Suprapubic skin (tissue), 4 donors: ENCODE measurements around the gene USP7. TPM values are rescaled to one million over a fixed set of nuclear protein-coding genes. Genes with fewer than 3 reads are reported as not detected.
"Not testable (repeated sequence)": the region's sequence is repeated elsewhere in the genome, so short reads cannot be mapped to it uniquely, and the experiment has no call there.

Source experiments
- DNase-seq, 2 donors: peaks; one replicate each; pipeline ENCODE4 v3.0.0-alpha.2; 2019; ENCODE audit warnings: low spot score in 2 of 2
- H3K27ac ChIP-seq: fragments of 200-600 bp; sonication (generic); one replicate; pipeline ENCODE4 v1.5.1; 2019
- H3K27me3 ChIP-seq: fragments of 200-600 bp; sonication (generic); one replicate; pipeline ENCODE4 v1.5.1; 2019
- H3K36me3 ChIP-seq: fragments of 200-600 bp; sonication (generic); one replicate; pipeline ENCODE4 v1.5.1; 2019
- H3K4me1 ChIP-seq: fragments of 200-600 bp; sonication (generic); one replicate; pipeline ENCODE4 v1.5.1; 2019
- H3K4me3 ChIP-seq: fragments of 200-600 bp; sonication (generic); one replicate; pipeline ENCODE4 v1.5.1; 2019; ENCODE audit warnings: mild to moderate bottlenecking
- H3K9me3 ChIP-seq: fragments of 200-600 bp; sonication (generic); one replicate; pipeline ENCODE4 v1.5.1; 2019
- CTCF ChIP-seq, 2 donors: fragments of 200-600 bp in 1 of 2; fragments of 450-650 bp in 1 of 2; sonication (generic) in 1 of 2; IDR thresholded peaks; one replicate each; pipeline ENCODE4 v1.5.1; 2016 to 2019; ENCODE audit warnings: antibody characterized with exemption in 2 of 2, mild to moderate bottlenecking in 1 of 2, moderate library complexity in 1 of 2
- EP300 ChIP-seq: sonication (generic); formaldehyde crosslinking; IDR thresholded peaks from one replicate; pipeline ENCODE4 v1.6.1; 2017; ENCODE audit warnings: antibody characterized with exemption
- POLR2A ChIP-seq, 2 donors: fragments of 450-650 bp; IDR thresholded peaks; one replicate each; pipeline ENCODE4 v1.6.1; 2017; ENCODE audit warnings: antibody characterized with exemption in 2 of 2, mild to moderate bottlenecking in 2 of 2, moderate library complexity in 2 of 2
- POLR2AphosphoS5 ChIP-seq, 3 donors: sonication (generic); formaldehyde crosslinking; IDR thresholded peaks; one replicate each; pipeline ENCODE4 v1.6.1; 2017; ENCODE audit warnings: antibody characterized with exemption in 3 of 3
- WGBS: methylation state at CpG from one replicate; pipeline ENCODE4 v1.1.5; 2018; 5-methylcytosine and 5-hydroxymethylcytosine counted together
- total RNA-seq, 4 donors: library from RNA; depleted of rRNA; stranded (reverse); fragments of >200 nt; gene quantifications; one replicate each; pipeline ENCODE4 v1.1.0, GENCODE V29; 2016

Gene USP7
- total RNA-seq, 4 donors from 2014 or later, result 94.7 to 135 (median 119) TPM

- DNase-seq, result no peak
- WGBS, result 57% methylated on average over 8 of the region's 8 CpGs
- no peak overlapping the region for H3K4me3 ChIP-seq
- H3K4me1 ChIP-seq, result peaks cover 11% of the 10 kb centered on the region
- no peaks in the 10 kb centered on the region for H3K27me3 ChIP-seq
- H3K9me3 ChIP-seq, result no peaks in the 10 kb centered on the region
- TF ChIP-seq EP300, result no peak
- TF ChIP-seq CTCF (IDR thresholded peaks at IDR 0.05), result no peak
- no peak for TF ChIP-seq POLR2AphosphoS5 (IDR thresholded peaks at IDR 0.05)
- no peak for TF ChIP-seq POLR2A (IDR thresholded peaks at IDR 0.05)
- H3K27ac ChIP-seq, result no peak overlapping the region
- no peaks in the 10 kb centered on the region for H3K36me3 ChIP-seq
Measured at GRCh38 chr16:8877894-8878522, 85.7 kb downstream of the USP7 start.

GRCh38 chr16:8875317-8875716 lies 88.4 kb downstream of the USP7 start:
- peaks cover 19% of the 10 kb centered on the region for H3K4me1 ChIP-seq
- H3K4me3 ChIP-seq, DNase-seq, H3K27me3 ChIP-seq, H3K27ac ChIP-seq, H3K36me3 ChIP-seq, H3K9me3 ChIP-seq: not testable (repeated sequence)
- WGBS, result 66% methylated on average over 7 of the region's 7 CpGs

- Histone ChIP-seq H3K4me1 (peaks cover 23% of the 10 kb centered on the region), H3K36me3 (no peaks in the 10 kb centered on the region), H3K27ac (no peak overlapping the region), H3K9me3 (no peaks in the 10 kb centered on the region), H3K27me3 (no peaks in the 10 kb centered on the region), H3K4me3 (no peak overlapping the region)
- 40% methylated on average over 6 of the region's 6 CpGs for WGBS
- no peak for DNase-seq
- no peak for TF ChIP-seq POLR2AphosphoS5 (IDR thresholded peaks at IDR 0.05)
- no peak for TF ChIP-seq EP300
- TF ChIP-seq POLR2A (IDR thresholded peaks at IDR 0.05), result no peak
Measured at GRCh38 chr16:8874388-8874787, 89.3 kb downstream of the USP7 start.

- not testable (repeated sequence) for H3K27me3 ChIP-seq, DNase-seq, H3K9me3 ChIP-seq, H3K4me3 ChIP-seq, H3K27ac ChIP-seq, H3K36me3 ChIP-seq
- WGBS, result 95% methylated on average over 7 of the region's 7 CpGs
- peaks cover 27% of the 10 kb centered on the region for H3K4me1 ChIP-seq
Measured at GRCh38 chr16:8873866-8874195, 89.9 kb downstream of the USP7 start.

- H3K9me3 ChIP-seq, result no peaks in the 10 kb centered on the region
- 89% methylated on average over 22 of the region's 22 CpGs for WGBS
Measured at GRCh38 chr16:8872967-8873865, 90.5 kb downstream of the USP7 start.

GRCh38 chr16:8872071-8872470 lies 91.6 kb downstream of the USP7 start:
- TF ChIP-seq POLR2A (IDR thresholded peaks at IDR 0.05) (no peak), EP300 (no peak), CTCF (IDR thresholded peaks at IDR 0.05) (no peak), POLR2AphosphoS5 (IDR thresholded peaks at IDR 0.05) (no peak)
- H3K36me3 ChIP-seq, result no peaks in the 10 kb centered on the region
- WGBS, result 94% methylated on average over 5 of the region's 5 CpGs
- DNase-seq, result no peak
- peaks cover 31% of the 10 kb centered on the region for H3K4me1 ChIP-seq
- H3K27me3 ChIP-seq, result no peaks in the 10 kb centered on the region
- no peak overlapping the region for H3K4me3 ChIP-seq
- H3K9me3 ChIP-seq, result no peaks in the 10 kb centered on the region
- no peak overlapping the region for H3K27ac ChIP-seq

More at GRCh38 chr16:8872967-8873865, 90.5 kb downstream of the USP7 start:
- H3K27ac ChIP-seq, result no peak overlapping the region
- TF ChIP-seq EP300 (no peak), POLR2AphosphoS5 (IDR thresholded peaks at IDR 0.05) (no peak), CTCF (IDR thresholded peaks at IDR 0.05) (no peak), POLR2A (IDR thresholded peaks at IDR 0.05) (no peak)
- H3K27me3 ChIP-seq, result no peaks in the 10 kb centered on the region
- H3K4me3 ChIP-seq, result no peak overlapping the region
- no peaks in the 10 kb centered on the region for H3K36me3 ChIP-seq
- no peak for DNase-seq
- peaks cover 23% of the 10 kb centered on the region for H3K4me1 ChIP-seq

GRCh38 chr16:8869988-8870241 lies 93.8 kb downstream of the USP7 start:
- not testable (repeated sequence) for H3K4me3 ChIP-seq, H3K36me3 ChIP-seq, H3K9me3 ChIP-seq, H3K27ac ChIP-seq, H3K27me3 ChIP-seq, DNase-seq
- WGBS, result 97% methylated on average over 10 of the region's 10 CpGs
- H3K4me1 ChIP-seq, result peaks cover 50% of the 10 kb centered on the region
